Measurements from ENCODE around the gene APBB1IP. TPM values are rescaled to one million over a fixed set of nuclear protein-coding genes. Genes with fewer than 3 reads are reported as not detected.
A peak's percentile ranks its signal among the peaks of the same experiment; 100 is the strongest.

The APBB1IP gene
- total RNA-seq, 4 donors from 2014 or later: 6.1 to 9.3 (median 7.9) TPM

GRCh38 chr10:26417136-26417535 is 21.0 kb upstream of the APBB1IP start:
- WGBS, 2 donors: 60 to 75% methylated on average over 3 of the region's 3 CpGs
- H3K27ac ChIP-seq: no peak overlapping the region
- H3K36me3 ChIP-seq: no peaks in the 10 kb centered on the region
- H3K9me3 ChIP-seq: peaks cover 0 to 3% (median 0%) of the 10 kb centered on the region in 4 donors
- H3K4me1 ChIP-seq: no peaks in the 10 kb centered on the region
- H3K4me3 ChIP-seq: no peak overlapping the region
- no peaks in the 10 kb centered on the region for H3K27me3 ChIP-seq
- TF ChIP-seq EP300 (IDR thresholded peaks at IDR 0.05) (no peak), POLR2A (IDR thresholded peaks at IDR 0.05) (no peak), CTCF (IDR thresholded peaks at IDR 0.05) (no peak)
- no peak for DNase-seq (ENCODE audit: low spot score in 2 of 2)

- H3K9me3 ChIP-seq: peaks cover 0 to 7% (median 0%) of the 10 kb centered on the region in 4 donors
- no peak overlapping the region for H3K4me3 ChIP-seq
- H3K36me3 ChIP-seq: no peaks in the 10 kb centered on the region
- H3K27me3 ChIP-seq: no peaks in the 10 kb centered on the region
- no peak overlapping the region for H3K27ac ChIP-seq
- H3K4me1 ChIP-seq: no peaks in the 10 kb centered on the region
- 70 to 80% methylated on average over 3 of the region's 3 CpGs for WGBS, 2 donors
- TF ChIP-seq EP300 (IDR thresholded peaks at IDR 0.05): no peak
- TF ChIP-seq CTCF (IDR thresholded peaks at IDR 0.05): no peak
- no peak for TF ChIP-seq POLR2A (IDR thresholded peaks at IDR 0.05)
- DNase-seq (ENCODE audit: low spot score in 2 of 2): no peak
Observed at GRCh38 chr10:26422977-26423376, 15.2 kb upstream of the APBB1IP start.

- TF ChIP-seq CTCF (IDR thresholded peaks at IDR 0.05): no peak
- TF ChIP-seq EP300 (IDR thresholded peaks at IDR 0.05): no peak
- no peak for TF ChIP-seq POLR2A (IDR thresholded peaks at IDR 0.05)
Observed at GRCh38 chr10:26423722-26424121, 14.4 kb upstream of the APBB1IP start.

GRCh38 chr10:26430641-26431163 is 7.4 kb upstream of the APBB1IP start:
- Histone ChIP-seq H3K27me3 (no peaks in the 10 kb centered on the region), H3K4me3 (no peak overlapping the region), H3K4me1 (no peaks in the 10 kb centered on the region), H3K36me3 (no peaks in the 10 kb centered on the region), H3K27ac (peak overlapping the region in 1 of 4 donors; percentile 48), H3K9me3 (no peaks in the 10 kb centered on the region)
- DNase-seq (ENCODE audit: low spot score in 2 of 2): peak in 1 of 2 donors; percentile 33
- WGBS, 2 donors: 52 to 58% methylated on average over 4 of the region's 4 CpGs
- TF ChIP-seq CTCF (IDR thresholded peaks at IDR 0.05): no peak
- peak in 1 of 2 donors; percentile 50 for TF ChIP-seq EP300 (IDR thresholded peaks at IDR 0.05)
- no peak for TF ChIP-seq POLR2A (IDR thresholded peaks at IDR 0.05)

More at GRCh38 chr10:26423722-26424121, 14.4 kb upstream of the APBB1IP start:
- Histone ChIP-seq H3K4me3 (no peak overlapping the region), H3K27ac (no peak overlapping the region), H3K36me3 (no peaks in the 10 kb centered on the region), H3K9me3 (peaks cover 0 to 7% (median 0%) of the 10 kb centered on the region in 4 donors), H3K27me3 (no peaks in the 10 kb centered on the region), H3K4me1 (no peaks in the 10 kb centered on the region)
- 80 to 89% methylated on average over 3 of the region's 3 CpGs for WGBS, 2 donors
- DNase-seq (ENCODE audit: low spot score in 2 of 2): no peak

GRCh38 chr10:26432938-26433337 is 5.2 kb upstream of the APBB1IP start:
- DNase-seq (ENCODE audit: low spot score in 2 of 2): no peak
- peaks cover 0 to 3% (median 0%) of the 10 kb centered on the region in 4 donors for H3K4me1 ChIP-seq
- no peaks in the 10 kb centered on the region for H3K9me3 ChIP-seq
- H3K27me3 ChIP-seq: peaks cover 0 to under 1% of the 10 kb centered on the region in 2 donors
- H3K27ac ChIP-seq: no peak overlapping the region
- H3K4me3 ChIP-seq: no peak overlapping the region
- no peak for TF ChIP-seq POLR2A (IDR thresholded peaks at IDR 0.05)
- no peak for TF ChIP-seq EP300 (IDR thresholded peaks at IDR 0.05)
- TF ChIP-seq CTCF (IDR thresholded peaks at IDR 0.05): no peak
- WGBS, 2 donors: 94 to 97% methylated on average over 1 of the region's 1 CpG
- H3K36me3 ChIP-seq: no peaks in the 10 kb centered on the region
